PC-3 (cell line): ENCODE results near the gene MFAP2.
"Not testable (repeated sequence)": the region's sequence is repeated elsewhere in the genome, so short reads cannot be mapped to it uniquely, and the experiment has no call there.

ENCODE experiments used
- EZH2 ChIP-seq: fragments of 300-600 bp; sonication (generic); IDR thresholded peaks from one replicate; pipeline ENCODE4 v1.6.1; 2017; ENCODE audit warnings: antibody characterized with exemption, mild to moderate bottlenecking, low read length; ENCODE audit not compliant: unreplicated experiment
- EZH2phosphoT487 ChIP-seq: fragments of 300-600 bp; sonication (generic); IDR thresholded peaks from 2 replicates; pipeline ENCODE4 v1.6.1; 2018; ENCODE audit warnings: mild to moderate bottlenecking, antibody characterized with exemption, low read length, borderline replicate concordance
- TF ChIP-seq, protein P1 (sequence below): fragments of 300-600 bp; sonication (generic); conservative IDR thresholded peaks from 2 replicates; pipeline ENCODE4 v1.5.1; 2017; ENCODE audit warnings: antibody characterized with exemption, low read depth, mild to moderate bottlenecking, low read length

DNA sequence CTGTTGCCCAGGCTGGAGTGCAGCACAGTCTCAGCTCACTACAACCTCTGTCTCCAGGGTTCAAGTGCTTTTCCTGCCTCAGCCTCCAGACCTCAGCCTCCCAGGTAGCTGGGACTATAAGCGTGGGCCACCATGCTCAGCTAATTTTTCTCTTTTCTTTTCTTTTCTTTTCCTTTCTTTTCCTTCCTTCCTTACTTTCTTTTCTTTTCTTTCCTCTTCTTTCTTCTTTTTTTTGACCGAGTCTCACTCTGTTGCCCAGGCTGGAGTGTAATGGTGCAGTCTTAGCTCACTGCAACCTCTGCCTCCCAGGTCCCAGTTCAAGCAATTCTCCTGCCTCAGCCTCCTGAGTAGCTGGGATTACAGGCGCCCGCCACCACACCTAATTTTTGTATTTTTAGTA, 16.3 kb downstream of the MFAP2 start:
- TF ChIP-seq, protein P1, sequence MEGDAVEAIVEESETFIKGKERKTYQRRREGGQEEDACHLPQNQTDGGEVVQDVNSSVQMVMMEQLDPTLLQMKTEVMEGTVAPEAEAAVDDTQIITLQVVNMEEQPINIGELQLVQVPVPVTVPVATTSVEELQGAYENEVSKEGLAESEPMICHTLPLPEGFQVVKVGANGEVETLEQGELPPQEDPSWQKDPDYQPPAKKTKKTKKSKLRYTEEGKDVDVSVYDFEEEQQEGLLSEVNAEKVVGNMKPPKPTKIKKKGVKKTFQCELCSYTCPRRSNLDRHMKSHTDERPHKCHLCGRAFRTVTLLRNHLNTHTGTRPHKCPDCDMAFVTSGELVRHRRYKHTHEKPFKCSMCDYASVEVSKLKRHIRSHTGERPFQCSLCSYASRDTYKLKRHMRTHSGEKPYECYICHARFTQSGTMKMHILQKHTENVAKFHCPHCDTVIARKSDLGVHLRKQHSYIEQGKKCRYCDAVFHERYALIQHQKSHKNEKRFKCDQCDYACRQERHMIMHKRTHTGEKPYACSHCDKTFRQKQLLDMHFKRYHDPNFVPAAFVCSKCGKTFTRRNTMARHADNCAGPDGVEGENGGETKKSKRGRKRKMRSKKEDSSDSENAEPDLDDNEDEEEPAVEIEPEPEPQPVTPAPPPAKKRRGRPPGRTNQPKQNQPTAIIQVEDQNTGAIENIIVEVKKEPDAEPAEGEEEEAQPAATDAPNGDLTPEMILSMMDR, result not testable (repeated sequence)
- TF ChIP-seq EZH2phosphoT487, EZH2: not testable (repeated sequence)
